GM10248 (cell line): Measurements from ENCODE around the gene ABHD1.
A peak's percentile ranks its signal among the peaks of the same experiment; 100 is the strongest.

Experiments
- CTCF ChIA-PET: fragments of 300-600 bp; sonication (Branson Sonifier 250); formaldehyde crosslinking; extraction: SDS; loops from one replicate; lab custom pipeline; 2021; ENCODE audit warnings: antibody characterized with exemption; lab: Yijun Ruan, JAX
- POLR2A ChIA-PET: fragments of 350-650 bp; sonication (Branson Sonifier 250); formaldehyde crosslinking; extraction: SDS; loops from one replicate; lab custom pipeline; 2020; ENCODE audit warnings: antibody characterized with exemption; lab: Yijun Ruan, JAX
- DNase-seq: peaks from one replicate; pipeline ENCODE4 v3.0.0; 2012; ENCODE audit errors: extremely low spot score
- TF ChIP-seq, protein P1 (sequence below): IDR thresholded peaks from 2 replicates; pipeline ENCODE4 v1.5.1; 2012; ENCODE audit warnings: mild to moderate bottlenecking, low read depth; ENCODE audit errors: extremely low read depth, missing control alignments, control extremely low read depth

ABHD1 gene

DNA sequence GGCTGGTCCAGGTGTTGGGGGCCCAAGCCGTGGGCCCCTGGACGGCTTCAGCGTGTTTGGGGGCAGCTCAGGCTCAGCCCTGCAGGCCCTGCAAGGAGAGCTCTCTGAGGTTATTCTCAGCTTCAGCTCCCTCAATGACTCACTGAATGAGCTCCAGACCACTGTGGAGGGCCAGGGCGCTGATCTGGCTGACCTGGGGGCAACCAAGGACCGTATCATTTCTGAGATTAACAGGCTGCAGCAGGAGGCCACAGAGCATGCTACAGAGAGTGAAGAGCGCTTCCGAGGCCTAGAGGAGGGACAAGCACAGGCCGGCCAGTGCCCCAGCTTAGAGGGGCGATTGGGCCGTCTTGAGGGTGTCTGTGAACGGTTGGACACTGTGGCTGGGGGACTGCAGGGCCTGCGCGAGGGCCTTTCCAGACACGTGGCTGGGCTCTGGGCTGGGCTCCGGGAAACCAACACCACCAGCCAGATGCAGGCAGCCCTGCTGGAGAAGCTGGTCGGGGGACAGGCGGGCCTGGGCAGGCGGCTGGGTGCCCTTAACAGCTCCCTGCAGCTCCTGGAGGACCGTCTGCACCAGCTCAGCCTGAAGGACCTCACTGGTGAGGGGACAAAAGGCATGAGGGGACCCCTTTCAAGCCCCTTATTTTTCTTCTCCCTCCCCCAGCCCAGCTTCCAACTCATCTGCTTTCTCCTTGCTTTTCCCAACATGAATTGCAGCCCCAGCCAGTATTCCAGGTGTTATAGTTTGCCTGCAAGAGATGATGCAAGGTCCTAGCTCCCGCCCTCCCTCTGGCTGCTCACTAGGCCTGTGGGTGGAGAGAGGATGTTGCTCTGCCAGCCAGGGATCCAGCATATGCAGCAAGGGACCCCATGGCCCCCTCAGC lies 40.0 kb upstream of the ABHD1 start:
- ChIA-PET CTCF (interaction anchor here (0.9 to 9.6 kb wide), 11 partner anchors 11 to 237 kb away, joined by 3 to 105 read pairs (median 5); partner anchors contain the start of genes AGBL5, OST4, PREB and TRIM54), POLR2A (interaction anchor here (0.5 kb wide), 1 partner anchor 262 kb away, joined by 6 read pairs; no protein-coding TSS in a partner anchor)
- no peak for DNase-seq
- TF ChIP-seq, protein P1, sequence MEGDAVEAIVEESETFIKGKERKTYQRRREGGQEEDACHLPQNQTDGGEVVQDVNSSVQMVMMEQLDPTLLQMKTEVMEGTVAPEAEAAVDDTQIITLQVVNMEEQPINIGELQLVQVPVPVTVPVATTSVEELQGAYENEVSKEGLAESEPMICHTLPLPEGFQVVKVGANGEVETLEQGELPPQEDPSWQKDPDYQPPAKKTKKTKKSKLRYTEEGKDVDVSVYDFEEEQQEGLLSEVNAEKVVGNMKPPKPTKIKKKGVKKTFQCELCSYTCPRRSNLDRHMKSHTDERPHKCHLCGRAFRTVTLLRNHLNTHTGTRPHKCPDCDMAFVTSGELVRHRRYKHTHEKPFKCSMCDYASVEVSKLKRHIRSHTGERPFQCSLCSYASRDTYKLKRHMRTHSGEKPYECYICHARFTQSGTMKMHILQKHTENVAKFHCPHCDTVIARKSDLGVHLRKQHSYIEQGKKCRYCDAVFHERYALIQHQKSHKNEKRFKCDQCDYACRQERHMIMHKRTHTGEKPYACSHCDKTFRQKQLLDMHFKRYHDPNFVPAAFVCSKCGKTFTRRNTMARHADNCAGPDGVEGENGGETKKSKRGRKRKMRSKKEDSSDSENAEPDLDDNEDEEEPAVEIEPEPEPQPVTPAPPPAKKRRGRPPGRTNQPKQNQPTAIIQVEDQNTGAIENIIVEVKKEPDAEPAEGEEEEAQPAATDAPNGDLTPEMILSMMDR, result no peak

- DNase-seq, result no peak
- POLR2A ChIA-PET, result no interaction called here
- TF ChIP-seq, protein P1, result no peak
- CTCF ChIA-PET, result interaction anchor here (0.9 to 9.6 kb wide), 12 partner anchors 12 to 238 kb away, joined by 3 to 105 read pairs (median 5); partner anchors contain the start of genes ABHD1, AGBL5, OST4 and TRIM54
Measured at GRCh38 chr2:27084297-27085061, 39.1 kb upstream of the ABHD1 start.

- DNase-seq, result no peak
- ChIA-PET POLR2A (no interaction called here), CTCF (interaction anchor here (0.6 to 9.6 kb wide), 19 partner anchors 13 to 239 kb away, joined by 3 to 105 read pairs (median 3); partner anchors contain the start of genes ABHD1, AGBL5, MAPRE3 and TRIM54)
- TF ChIP-seq, protein P1, result no peak
Measured at GRCh38 chr2:27085062-27085672, 38.4 kb upstream of the ABHD1 start.

GRCh38 chr2:27085673-27086089 lies 37.9 kb upstream of the ABHD1 start:
- CTCF ChIA-PET, result interaction anchor here (0.6 to 9.6 kb wide), 16 partner anchors 12 to 217 kb away, joined by 3 to 105 read pairs (median 3); partner anchors contain the start of genes ABHD1, AGBL5 and MAPRE3

DNA sequence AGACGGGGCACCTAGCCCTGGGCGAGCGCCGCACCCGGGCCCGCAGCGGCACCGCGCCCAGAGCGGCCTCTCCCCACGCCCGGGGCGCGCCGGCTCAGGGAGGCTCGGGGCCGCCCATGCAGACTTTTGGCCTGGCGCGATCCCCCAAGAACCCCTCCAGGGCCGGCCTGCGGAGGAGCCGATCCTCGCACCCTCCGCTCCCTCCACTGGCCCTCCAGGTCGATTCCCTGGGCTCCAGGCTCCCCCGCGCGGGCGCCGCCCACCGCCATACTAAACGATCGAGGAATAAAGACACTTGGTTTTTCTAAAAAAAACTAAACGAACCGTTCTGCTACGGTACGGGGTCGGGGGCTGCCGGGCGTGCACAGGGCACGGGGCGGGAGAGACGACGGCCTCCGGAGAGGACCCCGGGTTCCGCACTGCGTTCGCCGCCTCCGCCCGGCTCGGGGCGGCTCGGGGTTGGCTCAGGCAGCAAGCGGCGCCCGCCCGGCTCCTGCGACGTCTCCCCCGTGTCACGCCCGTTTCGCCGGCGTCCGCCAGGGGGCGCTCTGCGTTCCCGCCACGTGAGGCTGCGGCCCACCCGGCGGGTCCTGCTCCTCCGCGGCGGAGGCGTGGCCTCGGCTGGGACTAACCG lies 37.4 kb upstream of the ABHD1 start:
- peak; percentile 99 for DNase-seq
- CTCF ChIA-PET, result interaction anchor here (0.7 to 9.6 kb wide), 24 partner anchors 12 to 231 kb away, joined by 3 to 105 read pairs (median 4); partner anchors contain the start of genes ABHD1, AGBL5, ATRAID and MAPRE3
- POLR2A ChIA-PET, result interaction anchor here (0.9 kb wide), 1 partner anchor 28 kb away, joined by 3 read pairs; no protein-coding TSS in a partner anchor
- TF ChIP-seq, protein P1, result peak; percentile 94

More at GRCh38 chr2:27085673-27086089, 37.9 kb upstream of the ABHD1 start:
- peak; percentile 44 for DNase-seq
- POLR2A ChIA-PET, result no interaction called here
- TF ChIP-seq, protein P1, result peak; percentile 68
